Measurements from ENCODE around the gene CDX1.

The CDX1 gene

GRCh38 chr5:150144879-150145278 is 21.7 kb upstream of the CDX1 start:
- no peak for DNase-seq (ENCODE audit: low read depth in 1 of 2, low spot score in 1 of 2)

- DNase-seq (ENCODE audit: low read depth in 1 of 2, low spot score in 1 of 2) = no peak
These were observed 20.3 kb upstream of the CDX1 start for GRCh38 chr5:150146235-150146634.

GRCh38 chr5:150146862-150147601 is 19.5 kb upstream of the CDX1 start:
- no peak for DNase-seq (ENCODE audit: low read depth in 1 of 2, low spot score in 1 of 2)

DNA sequence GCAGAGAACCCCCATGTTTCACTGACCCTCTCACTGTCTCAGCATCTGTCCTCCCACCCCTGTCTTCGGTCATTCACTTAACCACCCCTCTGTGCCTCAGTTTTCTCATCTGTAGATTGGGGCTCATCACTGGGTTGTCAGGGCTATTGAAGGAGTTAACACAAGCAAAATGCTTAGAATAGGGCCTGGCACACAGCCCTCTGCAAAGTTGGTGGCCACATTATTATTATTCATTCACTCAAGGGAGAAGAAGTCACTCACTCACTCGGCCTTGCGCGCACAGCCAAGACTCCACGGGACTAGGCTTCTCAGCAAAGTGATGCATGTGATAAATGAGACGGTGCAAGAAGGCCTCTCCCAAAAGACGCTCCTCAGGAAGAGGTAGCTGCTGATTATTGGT is 18.9 kb upstream of the CDX1 start:
- no peak for DNase-seq (ENCODE audit: low read depth in 1 of 2, low spot score in 1 of 2)

DNA sequence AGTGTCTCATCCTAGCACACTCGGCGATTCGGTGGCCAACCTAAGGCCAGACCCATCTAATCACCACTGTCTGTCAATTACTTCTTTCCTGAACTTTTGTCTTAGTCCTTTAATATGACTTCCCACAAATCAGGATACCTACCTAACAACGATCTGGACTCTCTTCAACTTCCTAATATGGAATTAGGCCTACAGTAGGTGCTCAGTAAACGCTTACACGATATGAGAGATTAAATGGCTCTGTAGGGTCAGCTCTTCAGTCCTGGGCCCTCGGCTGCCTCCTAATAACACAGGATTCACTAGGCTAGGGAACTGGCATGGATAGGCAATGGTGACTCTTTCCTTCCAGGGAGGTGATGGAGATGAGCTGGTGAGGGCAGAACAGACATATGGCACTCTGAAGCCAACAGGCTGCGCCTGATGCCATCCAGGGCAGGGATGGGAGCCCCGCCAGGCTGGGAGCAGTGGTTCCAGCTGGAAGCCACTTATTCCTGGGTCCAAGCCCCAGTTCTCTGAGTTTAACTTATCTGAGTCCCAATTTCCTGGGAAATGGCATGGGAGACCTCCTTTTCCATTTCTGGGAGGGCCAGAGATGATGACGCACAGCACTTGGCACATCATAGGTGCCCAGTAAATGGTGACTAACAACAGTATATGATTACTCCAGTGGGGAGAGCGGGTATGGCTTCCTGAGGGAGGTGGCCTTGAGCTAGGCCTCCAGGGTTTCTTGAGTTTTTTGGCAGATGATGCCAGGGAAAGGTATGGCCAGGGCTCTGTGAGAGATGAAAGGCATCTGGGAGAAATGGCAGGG is 18.3 kb upstream of the CDX1 start:
- DNase-seq (ENCODE audit: low read depth in 1 of 2, low spot score in 1 of 2) = no peak

- no peak for DNase-seq (ENCODE audit: low read depth in 1 of 2, low spot score in 1 of 2)
These were observed 17.0 kb upstream of the CDX1 start for GRCh38 chr5:150149618-150150017.

- no peak for DNase-seq (ENCODE audit: low read depth in 1 of 2, low spot score in 1 of 2)
These were observed 13.7 kb upstream of the CDX1 start for GRCh38 chr5:150152636-150153462.

DNA sequence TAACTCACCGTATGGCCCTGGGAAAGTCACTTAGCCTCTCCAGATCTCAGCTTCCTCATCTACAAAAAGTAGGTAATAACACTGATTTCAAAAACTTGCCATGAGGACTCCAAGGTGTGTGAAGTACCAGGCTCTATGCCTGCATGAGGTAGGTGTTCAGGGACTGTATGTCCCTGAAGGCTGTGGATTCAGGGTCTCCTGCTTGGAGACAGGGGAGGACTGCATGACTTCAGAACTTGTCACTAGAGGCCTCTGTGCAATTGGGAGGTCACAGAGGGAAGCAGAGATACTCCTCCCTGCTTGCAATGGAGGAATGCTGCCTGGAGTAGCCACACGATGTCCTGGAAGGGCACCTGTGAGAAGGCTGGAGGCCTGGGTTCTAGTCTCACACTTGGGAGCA is 13.1 kb upstream of the CDX1 start:
- DNase-seq (ENCODE audit: low read depth in 1 of 2, low spot score in 1 of 2) = no peak

- no peak for DNase-seq (ENCODE audit: low read depth in 1 of 2, low spot score in 1 of 2)
These were observed 12.5 kb upstream of the CDX1 start for GRCh38 chr5:150153957-150154617.

DNA sequence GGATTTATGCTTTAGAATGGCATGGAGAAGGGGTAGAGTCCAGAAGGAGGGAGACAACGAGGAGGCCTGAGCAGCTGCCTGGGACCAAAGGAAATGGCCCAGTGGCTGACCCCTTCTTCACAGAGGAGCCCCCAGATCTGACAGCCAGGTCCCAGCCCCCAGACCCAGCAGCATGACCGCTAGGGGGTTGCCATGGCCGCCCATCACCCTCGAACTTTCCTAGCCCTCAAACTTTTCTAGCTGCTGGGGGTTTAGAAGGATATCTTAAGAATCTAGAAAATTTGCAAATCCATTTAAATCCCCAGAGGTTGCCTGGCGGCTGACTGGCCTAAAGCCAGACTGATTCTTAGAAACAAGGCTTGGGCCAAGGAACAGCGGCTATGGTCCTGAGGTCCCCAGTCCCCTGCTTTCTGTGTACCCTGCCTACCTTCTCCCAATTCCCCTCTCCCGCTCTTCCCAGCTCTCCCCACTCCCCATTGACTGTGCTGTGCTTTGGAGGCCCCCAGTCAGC is 11.9 kb upstream of the CDX1 start:
- no peak for DNase-seq (ENCODE audit: low read depth in 1 of 2, low spot score in 1 of 2)

GRCh38 chr5:150155258-150156026 is 11.1 kb upstream of the CDX1 start, which contains the start of gene PDGFRB:
PDGFRB (minus strand) TSS chr5:150155845; CDS start chr5:150137047, 18,798 bp downstream.
- no peak for DNase-seq (ENCODE audit: low read depth in 1 of 2, low spot score in 1 of 2)

DNA sequence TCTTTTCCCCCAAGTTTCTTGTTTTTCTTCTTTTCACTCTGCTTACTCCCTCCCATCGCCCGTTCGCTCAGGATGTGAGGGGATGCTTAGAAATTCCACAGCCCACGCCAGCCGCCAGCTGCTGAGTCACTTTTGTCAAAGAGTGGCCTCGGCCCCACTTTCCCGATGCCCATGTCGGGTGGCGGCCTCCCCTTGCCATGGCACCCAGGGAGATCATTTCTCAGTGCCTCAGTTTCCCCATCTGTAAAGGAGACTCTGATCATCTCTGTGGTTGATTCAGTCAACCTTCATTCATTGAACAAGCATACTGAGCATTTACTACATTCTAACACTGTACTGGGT is 10.6 kb upstream of the CDX1 start:
- DNase-seq (ENCODE audit: low read depth in 1 of 2, low spot score in 1 of 2) = no peak

GRCh38 chr5:150156540-150156939 is 10.0 kb upstream of the CDX1 start:
- no peak for DNase-seq (ENCODE audit: low read depth in 1 of 2, low spot score in 1 of 2)

- DNase-seq (ENCODE audit: low read depth in 1 of 2, low spot score in 1 of 2) = no peak
These were observed 9.4 kb upstream of the CDX1 start for GRCh38 chr5:150157168-150157567.

GRCh38 chr5:150158170-150158949 is 8.2 kb upstream of the CDX1 start:
- DNase-seq (ENCODE audit: low read depth in 1 of 2, low spot score in 1 of 2) = no peak

DNA sequence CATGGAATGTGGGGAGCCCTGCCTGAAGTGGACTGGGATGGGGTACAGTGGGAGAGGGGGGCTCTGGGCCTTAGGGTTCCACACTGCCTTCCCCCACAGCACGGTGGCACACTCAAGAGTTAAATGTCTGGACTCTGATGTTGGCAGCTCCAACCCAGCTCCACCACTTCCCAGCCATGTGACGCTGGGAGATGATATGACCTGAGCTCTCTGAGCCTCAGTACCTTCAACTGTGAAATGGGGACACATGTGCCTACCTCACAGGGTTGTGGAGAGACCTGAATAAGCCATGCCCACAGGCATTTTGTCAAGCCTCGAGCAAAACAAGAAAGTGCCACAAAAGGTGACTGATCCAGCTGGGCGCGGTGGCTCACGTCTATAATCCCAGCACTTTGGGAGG is 7.5 kb upstream of the CDX1 start:
- DNase-seq (ENCODE audit: low read depth in 1 of 2, low spot score in 1 of 2) = no peak

DNA sequence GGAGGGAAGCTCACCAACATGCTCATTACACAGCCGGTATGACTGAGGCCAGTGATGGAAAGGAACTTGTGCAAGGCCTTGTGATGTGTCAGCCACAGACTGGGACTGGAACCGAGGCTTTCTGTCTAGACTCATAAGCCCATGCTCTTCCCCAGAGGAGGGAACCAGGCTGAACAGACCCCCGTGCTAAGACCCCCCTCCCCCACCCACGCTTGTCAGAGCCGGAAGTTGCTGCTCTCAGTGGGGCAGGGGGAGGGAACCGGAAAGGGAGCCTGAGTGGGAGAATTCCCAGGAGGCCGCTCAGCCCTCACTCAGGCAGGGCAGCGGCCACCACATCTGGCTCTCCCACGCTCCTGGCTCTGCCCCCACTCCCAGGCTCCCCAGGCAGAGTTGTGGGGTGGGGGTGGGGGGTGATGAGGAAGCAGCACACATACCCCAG is 6.8 kb upstream of the CDX1 start:
- DNase-seq (ENCODE audit: low read depth in 1 of 2, low spot score in 1 of 2) = no peak

DNA sequence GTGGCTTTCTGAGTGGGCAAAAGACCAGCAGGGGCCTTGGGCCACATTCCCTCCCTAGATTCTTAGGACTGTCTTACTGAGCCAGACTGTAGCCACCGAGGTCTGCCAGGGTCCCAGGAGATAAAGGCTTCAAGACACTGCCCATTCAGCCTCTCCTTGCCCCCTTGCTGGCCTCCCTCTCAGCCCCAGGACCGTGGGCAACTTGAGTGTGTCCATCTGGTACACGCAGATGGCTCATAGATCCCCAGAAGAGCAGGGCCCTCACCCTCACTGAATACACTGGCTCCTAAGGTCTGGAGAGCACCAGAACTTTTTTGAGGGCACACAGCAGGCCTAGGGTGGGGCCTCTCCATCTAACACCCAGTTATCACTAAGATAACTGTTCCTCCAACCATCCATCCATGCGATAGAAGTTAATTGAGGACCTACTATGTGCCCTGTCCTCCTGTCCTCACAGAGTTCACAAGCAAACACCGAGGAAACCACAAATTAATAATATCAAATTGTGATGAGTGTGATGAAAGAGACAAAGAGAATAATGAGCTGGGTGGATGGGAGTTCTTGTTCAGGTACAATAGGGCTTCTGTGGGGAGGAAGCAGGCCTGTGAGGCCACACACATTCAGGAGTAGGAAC is 6.0 kb upstream of the CDX1 start:
- no peak for DNase-seq (ENCODE audit: low read depth in 1 of 2, low spot score in 1 of 2)
